Activated naive CD4-positive, alpha-beta T cell treated with Interleukin-2 at 50 U/mL for 16 hours (primary cell): ENCODE measurements around the gene RARRES1.

Source experiments
- DNase-seq: peaks from one replicate; pipeline ENCODE4 v3.0.0-alpha.2; 2020

RARRES1 gene

GRCh38 chr3:158763421-158763820 is 31.2 kb upstream of the RARRES1 start:
- no peak for DNase-seq

- DNase-seq: no peak
These were observed 30.4 kb upstream of the RARRES1 start for GRCh38 chr3:158762701-158763100.

DNA sequence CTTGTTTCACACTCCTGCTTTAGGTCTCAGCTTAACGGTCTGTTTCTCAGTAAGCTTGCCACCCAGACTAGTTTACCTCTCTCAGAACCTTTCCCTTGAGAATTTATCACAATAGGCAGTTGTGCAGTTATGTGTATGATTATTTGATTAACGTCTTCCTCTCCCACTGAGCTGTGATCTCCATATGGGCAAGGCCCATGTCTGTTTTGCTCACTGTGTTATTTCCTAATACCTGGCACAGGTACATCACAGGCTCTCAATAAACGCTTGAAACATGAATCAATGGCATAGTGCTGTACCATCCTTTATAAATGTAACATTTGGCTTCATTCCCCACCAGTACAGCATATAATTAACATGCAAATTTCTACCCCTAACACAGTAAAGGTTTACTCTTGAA is 29.1 kb upstream of the RARRES1 start:
- no peak for DNase-seq

DNA sequence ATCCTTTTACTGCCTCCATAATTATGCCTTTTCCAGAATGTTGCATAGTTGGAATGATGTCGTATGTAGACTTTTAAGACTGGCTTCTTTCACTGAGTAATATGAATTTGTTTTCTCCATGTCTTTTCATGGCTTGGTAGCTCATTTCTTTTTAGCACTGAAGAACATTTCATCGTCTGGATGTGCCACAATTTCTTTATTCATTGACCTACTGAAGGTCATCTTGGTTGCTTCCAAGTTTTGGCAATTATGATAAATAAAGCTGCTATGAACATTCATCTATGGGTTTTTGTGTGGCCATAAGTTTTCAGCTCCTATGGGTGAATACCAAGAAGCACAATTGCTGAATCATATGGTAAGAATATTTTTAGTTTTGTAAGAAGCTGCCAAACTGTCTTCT is 23.2 kb upstream of the RARRES1 start:
- no peak for DNase-seq

- DNase-seq: no peak
These were observed 21.6 kb upstream of the RARRES1 start for GRCh38 chr3:158753854-158754253.

GRCh38 chr3:158751316-158751715 is 19.1 kb upstream of the RARRES1 start:
- no peak for DNase-seq

- DNase-seq: no peak
These were observed 17.8 kb upstream of the RARRES1 start for GRCh38 chr3:158750016-158750415.

- no peak for DNase-seq
These were observed 17.3 kb upstream of the RARRES1 start for GRCh38 chr3:158749526-158749925.

GRCh38 chr3:158748237-158748828 is 16.1 kb upstream of the RARRES1 start:
- no peak for DNase-seq

- no peak for DNase-seq
These were observed 15.2 kb upstream of the RARRES1 start for GRCh38 chr3:158747417-158747816.

GRCh38 chr3:158745551-158745950 is 13.3 kb upstream of the RARRES1 start:
- DNase-seq: no peak

- DNase-seq: no peak
These were observed 12.5 kb upstream of the RARRES1 start for GRCh38 chr3:158744567-158745288.

- DNase-seq: no peak
These were observed 11.7 kb upstream of the RARRES1 start for GRCh38 chr3:158743664-158744566.

- no peak for DNase-seq
These were observed 10.8 kb upstream of the RARRES1 start for GRCh38 chr3:158742871-158743663.

GRCh38 chr3:158739661-158740060 is 7.4 kb upstream of the RARRES1 start:
- no peak for DNase-seq

DNA sequence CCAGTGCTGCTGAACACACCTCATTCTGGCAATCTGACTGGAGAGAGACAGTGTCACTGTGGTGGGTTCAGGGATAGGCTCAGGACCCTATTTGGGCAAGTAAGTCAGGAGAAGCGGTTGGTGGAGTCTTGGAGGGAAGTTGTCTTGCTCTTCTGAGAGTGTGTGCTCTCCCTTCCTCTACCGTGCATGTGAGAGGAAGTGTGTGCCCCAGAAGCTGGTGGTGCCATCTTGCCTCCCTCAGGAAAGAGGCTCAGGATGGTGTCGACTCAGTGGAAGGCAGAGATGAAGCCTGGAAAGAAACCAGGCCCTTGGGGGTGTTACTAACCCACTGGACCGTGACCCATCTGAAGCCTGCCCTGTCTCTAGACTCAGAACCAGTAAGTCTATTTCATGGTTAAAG is 6.8 kb upstream of the RARRES1 start:
- DNase-seq: no peak

DNA sequence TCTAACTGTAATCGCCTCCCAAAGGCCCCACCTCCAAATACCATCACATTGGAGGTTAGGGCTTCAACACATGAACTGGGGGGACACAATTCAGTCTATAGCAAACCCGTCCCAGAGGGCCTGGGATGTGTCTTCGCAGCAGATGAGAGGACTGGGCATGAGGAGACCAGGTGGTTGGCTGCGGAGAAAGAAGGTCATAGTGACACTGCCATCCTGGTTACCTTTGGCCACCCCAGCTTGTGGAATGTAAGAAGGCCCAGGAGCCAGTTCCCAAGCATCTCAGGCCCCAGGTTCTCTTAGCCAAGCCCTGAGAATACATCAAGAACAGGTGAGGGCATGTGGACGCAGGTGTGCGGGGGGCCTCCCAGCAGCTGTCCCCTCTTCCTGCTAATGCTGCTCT is 6.4 kb upstream of the RARRES1 start:
- DNase-seq: no peak

DNA sequence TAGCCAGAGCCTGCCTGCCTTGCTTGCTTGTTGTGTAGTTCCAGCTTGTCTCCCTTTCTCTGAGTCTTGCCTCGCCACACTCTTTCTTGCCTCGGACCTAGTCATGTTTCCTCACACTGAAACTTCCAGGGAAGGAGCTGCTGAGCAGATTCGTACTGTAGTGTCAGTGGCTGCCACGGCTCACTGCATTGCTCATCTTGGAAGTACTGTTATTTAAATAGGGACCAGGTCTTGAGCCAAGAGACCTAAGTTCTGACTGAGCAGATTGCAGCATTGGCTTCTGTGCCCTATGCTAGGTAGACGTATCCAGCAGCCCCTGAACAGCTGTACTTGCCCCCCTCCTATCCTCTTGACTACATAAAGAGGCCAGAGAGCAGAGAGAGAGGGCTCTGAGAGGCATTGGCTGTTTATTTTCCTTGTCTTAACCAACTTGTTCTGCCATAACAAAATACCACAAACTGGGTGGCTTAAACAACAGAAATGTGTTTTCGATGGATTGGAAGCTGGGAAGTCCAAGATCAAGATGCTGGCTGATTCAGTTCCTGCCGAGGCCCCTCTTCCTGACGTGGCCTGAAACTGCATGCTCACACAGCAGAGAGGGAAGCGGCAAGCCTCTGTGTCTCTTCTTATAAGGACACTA is 5.8 kb upstream of the RARRES1 start:
- DNase-seq: no peak

- DNase-seq: no peak
These were observed 5.2 kb upstream of the RARRES1 start for GRCh38 chr3:158737410-158737809.

- no peak for DNase-seq
These were observed 3.2 kb upstream of the RARRES1 start for GRCh38 chr3:158735296-158736033.

- no peak for DNase-seq
These were observed 1.4 kb upstream of the RARRES1 start for GRCh38 chr3:158733656-158734055.

DNA sequence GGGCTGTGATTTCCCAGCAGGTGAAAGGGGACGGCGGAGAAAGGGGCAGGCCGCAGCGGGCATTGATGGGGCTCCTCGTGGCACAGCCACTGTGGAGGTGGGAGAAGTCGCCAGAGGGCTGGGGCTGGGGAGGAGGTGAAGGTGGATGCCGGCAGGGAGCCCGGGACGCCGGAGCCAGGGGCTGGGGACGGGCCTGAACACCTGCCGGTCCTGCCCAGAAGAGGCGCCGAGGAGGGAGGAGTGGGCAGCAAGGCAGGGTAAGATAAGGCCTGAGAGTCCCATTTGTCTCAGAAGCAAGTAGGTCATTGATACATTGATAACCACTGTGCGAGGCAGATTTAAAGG is 571 bp upstream of the RARRES1 start:
- no peak for DNase-seq
